Fibroblast of villous mesenchyme (primary cell): Measurements from ENCODE around the gene ACYP2. TPM values are rescaled to one million over a fixed set of nuclear protein-coding genes. Genes with fewer than 3 reads are reported as not detected.

Experiments
- DNase-seq: peaks from one replicate; pipeline ENCODE4 v3.0.0-alpha.2; 2010; ENCODE audit warnings: low read depth
- H3K4me3 ChIP-seq: 2 replicates; pipeline ENCODE4 v1.5.1; 2011; ENCODE audit warnings: low read depth, mild to moderate bottlenecking, low read length
- small RNA-seq: library from RNA; depleted of rRNA; stranded (forward); fragments of <200 nt; gene quantifications from one replicate; pipeline ENCODE3, GENCODE V24; 2012
- total RNA-seq: library from RNA; depleted of rRNA; stranded (reverse); fragments of >200 nt; gene quantifications from 2 replicates; pipeline ENCODE4 v1.2.3, GENCODE V29; 2012
- TF ChIP-seq, protein P1 (sequence below): IDR thresholded peaks from 2 replicates; pipeline ENCODE4 v1.5.1; 2012; ENCODE audit warnings: low read depth, mild to moderate bottlenecking, low read length; ENCODE audit not compliant: insufficient read depth

The ACYP2 gene
- total RNA-seq, 1 donor, result 16.0 TPM

DNA sequence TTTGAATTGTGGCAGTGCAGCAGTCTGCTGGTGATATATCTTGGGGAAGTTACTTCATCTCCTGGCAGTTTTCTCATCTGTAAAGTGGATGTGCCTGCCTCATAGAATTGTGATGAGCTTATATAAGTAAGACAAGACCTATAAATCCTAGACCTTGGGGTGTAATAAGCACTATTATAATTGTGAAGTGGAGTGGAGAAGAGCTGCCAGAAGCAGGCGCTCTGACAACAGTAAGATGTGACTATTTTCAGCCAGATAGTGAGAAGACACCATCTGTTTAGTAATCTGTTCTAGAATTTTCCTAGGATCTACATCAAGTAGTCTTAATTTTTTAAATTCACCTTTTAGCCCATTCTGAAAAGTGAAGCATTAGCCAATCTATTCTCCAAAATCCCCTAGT lies 226.2 kb downstream of the ACYP2 start:
- peak; percentile 27 for DNase-seq
- no peak overlapping the region for H3K4me3 ChIP-seq
- TF ChIP-seq, protein P1, sequence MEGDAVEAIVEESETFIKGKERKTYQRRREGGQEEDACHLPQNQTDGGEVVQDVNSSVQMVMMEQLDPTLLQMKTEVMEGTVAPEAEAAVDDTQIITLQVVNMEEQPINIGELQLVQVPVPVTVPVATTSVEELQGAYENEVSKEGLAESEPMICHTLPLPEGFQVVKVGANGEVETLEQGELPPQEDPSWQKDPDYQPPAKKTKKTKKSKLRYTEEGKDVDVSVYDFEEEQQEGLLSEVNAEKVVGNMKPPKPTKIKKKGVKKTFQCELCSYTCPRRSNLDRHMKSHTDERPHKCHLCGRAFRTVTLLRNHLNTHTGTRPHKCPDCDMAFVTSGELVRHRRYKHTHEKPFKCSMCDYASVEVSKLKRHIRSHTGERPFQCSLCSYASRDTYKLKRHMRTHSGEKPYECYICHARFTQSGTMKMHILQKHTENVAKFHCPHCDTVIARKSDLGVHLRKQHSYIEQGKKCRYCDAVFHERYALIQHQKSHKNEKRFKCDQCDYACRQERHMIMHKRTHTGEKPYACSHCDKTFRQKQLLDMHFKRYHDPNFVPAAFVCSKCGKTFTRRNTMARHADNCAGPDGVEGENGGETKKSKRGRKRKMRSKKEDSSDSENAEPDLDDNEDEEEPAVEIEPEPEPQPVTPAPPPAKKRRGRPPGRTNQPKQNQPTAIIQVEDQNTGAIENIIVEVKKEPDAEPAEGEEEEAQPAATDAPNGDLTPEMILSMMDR, result peak; percentile 39

DNA sequence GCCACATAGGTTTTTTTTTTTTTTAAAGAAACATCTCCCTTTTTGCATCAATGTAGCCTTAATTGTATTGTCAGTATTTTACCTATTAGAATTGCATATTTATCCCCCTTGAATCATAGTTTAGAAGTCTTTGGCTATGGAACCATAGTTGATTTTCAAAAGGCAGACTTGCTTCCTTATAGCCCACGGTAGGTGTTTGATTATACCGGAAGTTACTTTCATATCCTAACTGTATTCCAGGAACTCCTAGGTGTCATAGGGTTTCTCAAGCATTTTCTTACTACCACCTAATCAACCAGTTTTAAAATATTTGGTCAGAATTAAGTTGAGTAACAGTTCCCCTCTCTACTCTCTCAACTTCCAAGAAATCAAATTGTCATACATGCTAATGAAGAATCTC lies 227.2 kb downstream of the ACYP2 start:
- no peak overlapping the region for H3K4me3 ChIP-seq
- TF ChIP-seq, protein P1, result no peak
- DNase-seq, result no peak

DNA sequence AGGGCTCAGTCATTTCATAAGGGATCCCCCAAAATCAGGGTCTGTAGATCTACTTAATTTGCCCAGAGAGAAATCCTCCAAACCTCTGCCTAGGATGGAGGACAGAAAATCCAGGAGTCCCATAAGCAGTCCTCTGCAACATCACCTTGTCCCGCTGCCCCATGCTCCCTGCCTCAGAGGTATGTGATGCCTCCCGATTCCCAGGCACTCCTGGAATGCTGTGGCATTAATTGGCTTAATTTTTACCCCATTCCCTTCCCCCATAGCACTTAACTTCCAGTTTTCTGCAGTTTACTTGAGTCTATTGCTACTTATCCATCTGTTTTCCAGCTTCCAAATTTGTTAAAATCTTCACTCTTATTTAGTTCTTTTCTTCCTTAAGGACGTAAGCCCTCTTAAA lies 232.2 kb downstream of the ACYP2 start:
- DNase-seq, result no peak
- no peak overlapping the region for H3K4me3 ChIP-seq
- TF ChIP-seq, protein P1, result no peak

DNA sequence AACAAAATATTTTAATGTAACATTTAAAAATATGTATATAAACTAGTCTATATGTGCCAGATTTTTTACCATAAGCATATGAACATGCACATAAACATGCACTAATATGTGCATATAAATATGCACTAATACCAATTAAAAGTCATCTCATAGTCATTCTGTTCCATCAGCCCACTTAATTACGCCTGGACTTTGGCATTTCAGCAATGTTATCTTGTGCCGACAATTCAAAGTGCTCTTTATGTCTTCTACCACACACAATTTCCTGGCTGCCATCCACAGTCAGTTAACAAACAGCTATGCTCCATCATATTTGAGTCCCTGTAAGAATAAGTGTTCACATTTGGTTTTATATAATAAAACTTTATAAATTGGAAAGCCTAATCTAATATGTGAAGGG lies 233.2 kb downstream of the ACYP2 start:
- H3K4me3 ChIP-seq, result no peak overlapping the region
- TF ChIP-seq, protein P1, result no peak
- no peak for DNase-seq

DNA sequence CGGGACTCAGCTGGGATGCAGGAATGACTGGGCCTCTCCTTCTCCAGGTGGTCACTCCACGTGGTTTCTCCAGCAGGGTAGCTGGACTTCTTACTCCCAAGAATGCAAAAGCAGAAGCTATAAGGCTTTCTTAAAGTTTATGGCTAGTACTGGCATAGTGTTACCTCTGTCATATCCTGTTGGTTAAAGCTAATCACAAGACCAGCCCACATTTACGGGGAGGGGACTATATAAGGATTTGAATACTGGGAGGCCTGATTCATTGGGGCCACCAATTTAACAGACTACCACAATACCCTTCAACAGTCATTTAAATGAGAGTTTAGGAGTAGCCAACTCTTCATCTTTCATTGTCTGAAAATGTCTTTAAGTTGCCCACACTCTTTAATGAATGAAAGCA lies 235.0 kb downstream of the ACYP2 start:
- TF ChIP-seq, protein P1, result no peak
- DNase-seq, result no peak
- no peak overlapping the region for H3K4me3 ChIP-seq

DNA sequence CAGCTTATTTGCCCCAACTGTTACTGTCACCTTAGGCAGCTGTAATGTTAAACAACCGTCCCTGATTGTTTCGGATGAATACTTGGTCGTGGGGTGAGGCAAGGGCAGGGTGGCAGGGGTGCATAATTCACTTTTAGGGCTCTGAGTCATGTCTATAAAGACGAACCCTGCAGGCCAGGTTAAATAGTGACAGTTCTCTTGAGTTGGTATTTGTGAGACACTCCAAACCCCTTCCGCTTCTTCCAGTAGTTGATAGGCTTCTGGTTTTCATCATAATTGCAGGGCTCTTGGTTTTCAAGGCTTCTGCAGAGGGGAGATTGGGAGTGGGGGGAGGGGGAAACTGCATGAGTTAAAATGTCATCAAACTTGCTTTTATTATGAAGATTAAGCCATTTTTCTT lies 237.8 kb downstream of the ACYP2 start:
- H3K4me3 ChIP-seq, result no peak overlapping the region
- DNase-seq, result no peak

More for the DNA sequence above, 237.8 kb downstream of the ACYP2 start:
- TF ChIP-seq, protein P1, result no peak

Small RNA genes lying within 50 kb of the gene (small RNA-seq; reads per million reads assigned to genes)
- not detected for gene RNU7-172P

Other genes starting within 250 kb of the ACYP2 start
- gene PSME4, start 144.6 kb upstream of the ACYP2 start, total RNA-seq, result 79.6 and 81.6 TPM in 2 replicates
- gene TSPYL6, start 140.6 kb downstream of the ACYP2 start, total RNA-seq, result not detected in 2 replicates